Measurements from ENCODE around the gene MBNL1. TPM values are rescaled to one million over a fixed set of nuclear protein-coding genes. Genes with fewer than 3 reads are reported as not detected.
A peak's percentile ranks its signal among the peaks of the same experiment; 100 is the strongest.

MBNL1 gene
- total RNA-seq, 1 experiment from 2014 or later, result 200 TPM

DNA sequence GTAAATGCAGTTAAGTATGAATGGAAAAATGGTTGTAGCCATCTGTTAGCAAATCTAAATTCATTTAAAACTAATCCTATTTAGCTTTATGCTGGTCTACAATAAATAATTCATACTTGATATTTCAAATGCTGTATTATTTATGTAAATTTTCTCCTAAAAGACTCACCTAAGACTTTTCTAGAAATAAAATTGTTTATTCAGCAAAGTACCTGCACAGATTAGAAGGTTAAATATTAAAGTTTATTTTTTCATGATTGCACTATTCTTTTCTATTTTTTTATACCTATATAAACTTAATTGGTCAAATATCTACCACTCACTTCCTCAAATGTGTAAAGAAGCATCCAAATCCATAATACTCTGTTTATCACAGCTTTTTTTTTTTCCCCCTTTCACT, 45.2 kb downstream of the MBNL1 start (continued):
- no peak for TF ChIP-seq EZH2phosphoT487 (IDR thresholded peaks at IDR 0.05; ENCODE audit: borderline replicate concordance)

GRCh38 chr3:152314677-152315353, 46.1 kb downstream of the MBNL1 start:
- no peaks in the 10 kb centered on the region for H3K27me3 ChIP-seq (ENCODE audit: insufficient read depth, low read length)
- no peak overlapping the region for H3K9ac ChIP-seq (ENCODE audit: low read length)
- H2AFZ ChIP-seq (ENCODE audit: low read depth, low read length, poor library complexity, severe bottlenecking), result no peak overlapping the region
- BruUV-seq (replicated peaks), result no TSS peak
- peaks cover 18 to 37% of the 10 kb centered on the region in 2 experiments; a peak in 3 of 4 replicates for H3K4me1 ChIP-seq (ENCODE audit: control insufficient read depth in 1 of 2, insufficient read depth in 2 of 2, low read length in 2 of 2)
- ChIA-PET POLR2A (no interaction called here), CTCF (no interaction called here), RAD21 (ENCODE audit: low non-redundant PET in 1 of 2, low total read pairs in 2 of 2, uncharacterized antibody in 2 of 2, unreplicated experiment in 2 of 2) (interaction anchor here in 1 of 2 experiments (0.6 kb wide), 1 partner anchor 50 kb away, joined by 3 read pairs; no protein-coding TSS in a partner anchor)
- TF ChIP-seq POLR2AphosphoS5 (IDR thresholded peaks at IDR 0.05; ENCODE audit: low read depth, low read length), result no peak
- TF ChIP-seq JUND (IDR thresholded peaks at IDR 0.05), result no peak
- TF ChIP-seq SP1 (IDR thresholded peaks at IDR 0.05; ENCODE audit: low read depth), result no peak
- no peak for TF ChIP-seq CEBPB (IDR thresholded peaks at IDR 0.05; ENCODE audit: low read depth)
- TF ChIP-seq SRF (IDR thresholded peaks at IDR 0.05; ENCODE audit: low read depth), result no peak
- TF ChIP-seq SIN3A (IDR thresholded peaks at IDR 0.05; ENCODE audit: low read depth), result no peak
- TF ChIP-seq RAD21 (IDR thresholded peaks at IDR 0.05; ENCODE audit: low read depth), result no peak
- no peak for TF ChIP-seq ELF1 (IDR thresholded peaks at IDR 0.05; ENCODE audit: borderline replicate concordance, low read depth)
- no peak for TF ChIP-seq EGR1 (IDR thresholded peaks at IDR 0.05; ENCODE audit: low read depth)
- no peak for TF ChIP-seq FOSL1 (IDR thresholded peaks at IDR 0.05; ENCODE audit: low read depth)
- TF ChIP-seq CBX3 (IDR thresholded peaks at IDR 0.05; ENCODE audit: low read depth), result no peak
- no peak for TF ChIP-seq YY1 (IDR thresholded peaks at IDR 0.05; ENCODE audit: extremely low read depth, insufficient replicate concordance, low read depth, low read length)
- no peak for TF ChIP-seq EZH2 (IDR thresholded peaks at IDR 0.05)
- intact Hi-C loops (cut with micrococcal nuclease), result no loop called here
- H3K79me2 ChIP-seq (ENCODE audit: insufficient read depth, low read length), result peaks cover 99% of the 10 kb centered on the region
- ATAC-seq (no peak), DNase-seq (ENCODE audit: low read depth, low spot score) (no peak)
- H3K4me3 ChIP-seq (replicated peaks in 1 of 2; ENCODE audit: low read depth in 1 of 2, low read length in 2 of 2), result no peak overlapping the region
- 0 out of 2 replicates have a peak, but pooled peaks cover 3% of the 10 kb centered on the region for H4K20me1 ChIP-seq (ENCODE audit: insufficient read depth)
- H3K4me2 ChIP-seq (ENCODE audit: low read length), result no peak overlapping the region
- no peaks in the 10 kb centered on the region for H3K9me3 ChIP-seq (ENCODE audit: control insufficient read depth in 1 of 2, insufficient read depth in 1 of 2, low read depth in 1 of 2, low read length in 2 of 2)
- no peaks in the 10 kb centered on the region for H3K36me3 ChIP-seq (ENCODE audit: control insufficient read depth in 1 of 2, insufficient read depth in 2 of 2, low read length in 2 of 2)
- no peaks in the 10 kb centered on the region for H3K9me2 ChIP-seq (ENCODE audit: insufficient read depth)
- peak overlapping the region; percentile 2; the same call in 1 of the 2 replicates for H3K27ac ChIP-seq (ENCODE audit: low read depth, low read length)
